Spinal cord (tissue), 10 donors: ENCODE results near the gene ADAT2. TPM values are rescaled to one million over a fixed set of nuclear protein-coding genes. Genes with fewer than 3 reads are reported as not detected.

Experiments used
- DNase-seq, 6 donors: peaks; one replicate each; pipeline versions ENCODE4 v3.0.0 to v3.0.0-alpha.2; 2013 to 2015; ENCODE audit warnings: low spot score in 6 of 6, low read depth in 4 of 6
- H3K27ac ChIP-seq: one replicate; pipeline ENCODE4 v1.5.1; 2013; ENCODE audit warnings: low read depth, low read length, control low read depth
- H3K27me3 ChIP-seq: one replicate; pipeline ENCODE4 v1.6.1; 2013; ENCODE audit warnings: low read length; ENCODE audit not compliant: control insufficient read depth, insufficient read depth
- H3K36me3 ChIP-seq: one replicate; pipeline ENCODE4 v1.6.1; 2013; ENCODE audit warnings: low read length; ENCODE audit not compliant: control insufficient read depth, insufficient read depth
- H3K4me1 ChIP-seq: one replicate; pipeline ENCODE4 v1.6.1; 2013; ENCODE audit warnings: low read length; ENCODE audit not compliant: control insufficient read depth, insufficient read depth
- H3K4me3 ChIP-seq: one replicate; pipeline ENCODE4 v1.5.1; 2013; ENCODE audit warnings: low read depth, low read length, control low read depth
- H3K9me3 ChIP-seq: one replicate; pipeline ENCODE4 v1.6.1; 2013; ENCODE audit warnings: low read length; ENCODE audit not compliant: control insufficient read depth, insufficient read depth
- WGBS: methylation state at CpG from one replicate; pipeline ENCODE4 v1.1.5; 2013; ENCODE audit warnings: missing lambda C conversion rate; ENCODE audit not compliant: insufficient coverage; 5-methylcytosine and 5-hydroxymethylcytosine counted together
- polyA plus RNA-seq, 2 donors: library from polyadenylated mRNA; unstranded; fragments of 120-200 nt; gene quantifications; one replicate each; pipeline ENCODE4 v1.2.1, GENCODE V29; 2013; ENCODE audit not compliant: insufficient read length in 2 of 2
- total RNA-seq, 2 donors: library from RNA; depleted of rRNA in 1 of 2; stranded (reverse); fragments of 120-200 nt in 1 of 2; fragments of >200 nt in 1 of 2; gene quantifications; one replicate each; pipeline versions ENCODE4 v1.2.3 to v1.2.4, GENCODE V29; 2013 to 2014
- donor health status: healthy.

The ADAT2 gene
- total and polyA plus RNA-seq, 4 donors, result 4.6 to 7.1 (median 5.5) TPM

- Histone ChIP-seq H3K4me3 (no peak overlapping the region), H3K27ac (no peak overlapping the region), H3K9me3 (no peaks in the 10 kb centered on the region), H3K36me3 (no peaks in the 10 kb centered on the region), H3K27me3 (no peaks in the 10 kb centered on the region), H3K4me1 (peaks cover 4% of the 10 kb centered on the region)
- no CpG with 5 or more reads among the region's 6 CpGs for WGBS
- peak in 2 of 6 donors; percentile 23 to 49 for DNase-seq
Measured at GRCh38 chr6:143400258-143401067, 50.0 kb downstream of the ADAT2 start.

GRCh38 chr6:143399775-143400174 lies 50.7 kb downstream of the ADAT2 start:
- Histone ChIP-seq H3K9me3 (no peaks in the 10 kb centered on the region), H3K27me3 (no peaks in the 10 kb centered on the region), H3K4me1 (peaks cover 4% of the 10 kb centered on the region), H3K36me3 (no peaks in the 10 kb centered on the region), H3K4me3 (no peak overlapping the region), H3K27ac (no peak overlapping the region)
- peak in 2 of 6 donors; percentile 24 to 83 for DNase-seq
- 60% methylated on average over 1 of the region's 7 CpGs for WGBS

GRCh38 chr6:143399176-143399575 lies 51.3 kb downstream of the ADAT2 start:
- Histone ChIP-seq H3K27ac (no peak overlapping the region), H3K4me3 (no peak overlapping the region), H3K36me3 (no peaks in the 10 kb centered on the region), H3K4me1 (peaks cover 4% of the 10 kb centered on the region), H3K27me3 (no peaks in the 10 kb centered on the region), H3K9me3 (no peaks in the 10 kb centered on the region)
- peak in 1 of 6 donors; percentile 5 for DNase-seq
- 77% methylated on average over 5 of the region's 5 CpGs for WGBS

GRCh38 chr6:143397227-143398222 lies 53.0 kb downstream of the ADAT2 start:
- Histone ChIP-seq H3K27ac (no peak overlapping the region), H3K9me3 (no peaks in the 10 kb centered on the region), H3K4me1 (peaks cover 4% of the 10 kb centered on the region), H3K27me3 (no peaks in the 10 kb centered on the region), H3K36me3 (no peaks in the 10 kb centered on the region), H3K4me3 (no peak overlapping the region)
- WGBS, result 66% methylated on average over 5 of the region's 16 CpGs
- DNase-seq, result peak in 1 of 6 donors; percentile 26

- Histone ChIP-seq H3K9me3 (no peaks in the 10 kb centered on the region), H3K4me3 (no peak overlapping the region), H3K4me1 (peaks cover 4% of the 10 kb centered on the region), H3K36me3 (no peaks in the 10 kb centered on the region), H3K27me3 (no peaks in the 10 kb centered on the region), H3K27ac (no peak overlapping the region)
- DNase-seq, result no peak
- WGBS, result 75% methylated on average over 10 of the region's 10 CpGs
Measured at GRCh38 chr6:143396497-143397226, 53.8 kb downstream of the ADAT2 start.

- H3K27me3 ChIP-seq, result no peaks in the 10 kb centered on the region
- no peak overlapping the region for H3K27ac ChIP-seq
- H3K36me3 ChIP-seq, result no peaks in the 10 kb centered on the region
- no peak for DNase-seq
- H3K9me3 ChIP-seq, result no peaks in the 10 kb centered on the region
- no peaks in the 10 kb centered on the region for H3K4me1 ChIP-seq
- 96% methylated on average over 5 of the region's 5 CpGs for WGBS
- H3K4me3 ChIP-seq, result no peak overlapping the region
Measured at GRCh38 chr6:143395699-143396098, 54.8 kb downstream of the ADAT2 start.

- Histone ChIP-seq H3K4me3 (no peak overlapping the region), H3K4me1 (no peaks in the 10 kb centered on the region), H3K9me3 (no peaks in the 10 kb centered on the region), H3K27me3 (no peaks in the 10 kb centered on the region), H3K36me3 (no peaks in the 10 kb centered on the region), H3K27ac (no peak overlapping the region)
- 95% methylated on average over 3 of the region's 4 CpGs for WGBS
- DNase-seq, result no peak
Measured at GRCh38 chr6:143394389-143394788, 56.1 kb downstream of the ADAT2 start.

- Histone ChIP-seq H3K4me1 (no peaks in the 10 kb centered on the region), H3K36me3 (no peaks in the 10 kb centered on the region), H3K27ac (no peak overlapping the region), H3K27me3 (no peaks in the 10 kb centered on the region), H3K4me3 (no peak overlapping the region), H3K9me3 (no peaks in the 10 kb centered on the region)
- DNase-seq, result no peak
- 100% methylated on average over 2 of the region's 3 CpGs for WGBS
Measured at GRCh38 chr6:143390278-143390677, 60.2 kb downstream of the ADAT2 start.

GRCh38 chr6:143385636-143386035 lies 64.9 kb downstream of the ADAT2 start:
- Histone ChIP-seq H3K4me3 (no peak overlapping the region), H3K27me3 (no peaks in the 10 kb centered on the region), H3K9me3 (no peaks in the 10 kb centered on the region), H3K4me1 (no peaks in the 10 kb centered on the region), H3K27ac (no peak overlapping the region), H3K36me3 (no peaks in the 10 kb centered on the region)
- no peak for DNase-seq
- no CpG with 5 or more reads among the region's 2 CpGs for WGBS
